ENCODE data around the gene KLHL26.

The KLHL26 gene

GRCh38 chr19:18613589-18614234 lies 23.1 kb upstream of the KLHL26 start:
- no peak for DNase-seq

GRCh38 chr19:18616023-18616422 lies 20.8 kb upstream of the KLHL26 start:
- DNase-seq, result no peak

GRCh38 chr19:18617562-18617961 lies 19.3 kb upstream of the KLHL26 start:
- DNase-seq, result no peak

GRCh38 chr19:18618236-18618635 lies 18.6 kb upstream of the KLHL26 start:
- DNase-seq, result no peak

- no peak for DNase-seq
These were observed 16.5 kb upstream of the KLHL26 start for GRCh38 chr19:18620311-18620710.

- no peak for DNase-seq
These were observed 15.9 kb upstream of the KLHL26 start for GRCh38 chr19:18620902-18621301.

GRCh38 chr19:18626906-18627305 lies 9.9 kb upstream of the KLHL26 start:
- no peak for DNase-seq

GRCh38 chr19:18629166-18630088 lies 7.4 kb upstream of the KLHL26 start:
- DNase-seq, result no peak

- peak; percentile 90 for DNase-seq
These were observed 3.5 kb upstream of the KLHL26 start for GRCh38 chr19:18633321-18633720.

- DNase-seq, result no peak
These were observed 2.1 kb upstream of the KLHL26 start for GRCh38 chr19:18634612-18635297.

GRCh38 chr19:18635831-18636182 lies 1.0 kb upstream of the KLHL26 start:
- DNase-seq, result no peak

GRCh38 chr19:18636183-18636968 lies 452 bp upstream of the KLHL26 start:
- peak; percentile 97 for DNase-seq

GRCh38 chr19:18637673-18638630 lies 1.1 kb downstream of the KLHL26 start:
- DNase-seq, result peak; percentile 39

- no peak for DNase-seq
These were observed 2.9 kb downstream of the KLHL26 start for GRCh38 chr19:18639706-18640243.

- peak; percentile 36 for DNase-seq
These were observed 7.6 kb downstream of the KLHL26 start for GRCh38 chr19:18644196-18645034.

GRCh38 chr19:18645035-18645511 lies 8.2 kb downstream of the KLHL26 start:
- DNase-seq, result no peak

GRCh38 chr19:18646535-18647370 lies 9.9 kb downstream of the KLHL26 start:
- no peak for DNase-seq

GRCh38 chr19:18647371-18647767 lies 10.5 kb downstream of the KLHL26 start:
- DNase-seq, result no peak

GRCh38 chr19:18647807-18648206 lies 11.0 kb downstream of the KLHL26 start:
- no peak for DNase-seq

Data from RPMI8226 (cell line).